HG03025 (cell line): Measurements from ENCODE around the gene ASF1B.
"Not testable (repeated sequence)": the region's sequence is repeated elsewhere in the genome, so short reads cannot be mapped to it uniquely, and the experiment has no call there.

Source experiments
- ATAC-seq: cut with Tn5 transposase; IDR thresholded peaks from one replicate; pipeline ENCODE4 v1.9.1; 2021; ENCODE audit warnings: mild to moderate bottlenecking, moderate library complexity; ENCODE audit not compliant: unreplicated experiment, low FRiP score

ASF1B gene

GRCh38 chr19:14160017-14160703 is 23.8 kb upstream of the ASF1B start:
- no peak for ATAC-seq

GRCh38 chr19:14159059-14159458 is 22.7 kb upstream of the ASF1B start:
- ATAC-seq: no peak

GRCh38 chr19:14158276-14159023 is 22.1 kb upstream of the ASF1B start:
- ATAC-seq: no peak

- ATAC-seq: no peak
Measured at GRCh38 chr19:14156971-14157717, 20.8 kb upstream of the ASF1B start.

DNA sequence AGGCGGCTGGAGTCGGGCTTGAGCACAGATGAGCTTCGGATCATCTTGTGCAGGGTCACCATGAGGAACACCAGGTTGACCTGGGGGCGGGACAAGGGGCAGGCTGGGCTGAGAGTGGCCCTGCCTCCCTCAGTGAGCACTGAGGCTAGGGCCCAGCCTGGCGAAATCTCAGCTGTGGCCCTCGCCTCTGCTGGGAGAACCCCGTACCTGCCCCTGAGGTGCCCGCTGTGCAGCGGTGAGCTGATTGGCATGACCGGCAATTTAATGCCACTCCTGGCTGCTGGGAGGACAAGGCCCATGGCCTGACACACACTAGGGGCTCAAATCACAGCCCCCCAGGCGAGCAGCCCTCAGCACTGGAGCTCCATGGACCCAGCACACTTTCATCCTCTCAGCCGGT is 19.7 kb upstream of the ASF1B start:
- ATAC-seq: no peak

GRCh38 chr19:14155371-14155770 is 19.0 kb upstream of the ASF1B start:
- no peak for ATAC-seq

GRCh38 chr19:14152713-14153112 is 16.3 kb upstream of the ASF1B start:
- no peak for ATAC-seq

DNA sequence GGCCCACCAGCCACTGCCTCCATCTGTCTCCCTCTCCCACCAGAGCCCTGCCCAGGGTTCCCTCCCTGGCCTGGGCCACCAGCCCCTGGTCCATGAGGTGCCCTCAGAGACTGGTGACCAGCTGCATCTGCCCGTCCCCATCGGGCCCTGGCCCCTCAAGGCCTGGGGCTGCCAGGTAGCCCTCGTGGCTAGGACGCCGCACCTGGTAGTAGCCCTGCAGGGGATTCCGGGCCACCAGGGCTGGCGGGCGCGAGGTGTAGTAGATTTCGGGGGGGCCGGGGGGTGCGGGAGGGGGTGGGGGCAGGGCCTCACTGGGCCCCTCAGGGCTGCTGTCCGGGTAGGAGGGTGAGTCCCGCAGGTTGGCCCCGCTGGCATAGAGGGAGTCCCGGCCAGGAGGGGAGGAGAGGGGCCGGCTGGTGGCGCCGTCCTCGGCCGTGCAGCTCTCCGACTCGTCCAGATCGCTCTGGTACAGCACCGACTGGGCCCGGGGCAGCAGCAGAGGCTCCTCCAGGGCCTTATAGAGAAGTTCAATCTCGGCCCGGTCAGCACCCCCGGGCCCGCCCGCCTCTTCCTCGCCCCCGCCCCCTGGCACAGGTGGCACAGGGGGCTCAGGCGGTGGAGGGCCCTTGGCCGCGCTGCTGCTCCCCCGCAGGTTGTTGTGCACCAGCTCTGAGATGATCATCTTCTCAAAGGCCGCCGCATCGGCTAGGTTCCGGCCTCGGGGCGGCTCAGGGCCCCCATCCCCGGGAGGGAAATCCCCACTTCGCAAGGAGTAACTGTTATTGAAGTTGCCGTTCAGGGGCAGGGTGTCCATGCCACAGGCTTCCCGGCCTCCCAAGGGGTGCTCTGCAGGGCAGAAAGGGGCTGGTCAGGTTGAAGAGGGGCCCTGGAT is 14.6 kb upstream of the ASF1B start:
- no peak for ATAC-seq

DNA sequence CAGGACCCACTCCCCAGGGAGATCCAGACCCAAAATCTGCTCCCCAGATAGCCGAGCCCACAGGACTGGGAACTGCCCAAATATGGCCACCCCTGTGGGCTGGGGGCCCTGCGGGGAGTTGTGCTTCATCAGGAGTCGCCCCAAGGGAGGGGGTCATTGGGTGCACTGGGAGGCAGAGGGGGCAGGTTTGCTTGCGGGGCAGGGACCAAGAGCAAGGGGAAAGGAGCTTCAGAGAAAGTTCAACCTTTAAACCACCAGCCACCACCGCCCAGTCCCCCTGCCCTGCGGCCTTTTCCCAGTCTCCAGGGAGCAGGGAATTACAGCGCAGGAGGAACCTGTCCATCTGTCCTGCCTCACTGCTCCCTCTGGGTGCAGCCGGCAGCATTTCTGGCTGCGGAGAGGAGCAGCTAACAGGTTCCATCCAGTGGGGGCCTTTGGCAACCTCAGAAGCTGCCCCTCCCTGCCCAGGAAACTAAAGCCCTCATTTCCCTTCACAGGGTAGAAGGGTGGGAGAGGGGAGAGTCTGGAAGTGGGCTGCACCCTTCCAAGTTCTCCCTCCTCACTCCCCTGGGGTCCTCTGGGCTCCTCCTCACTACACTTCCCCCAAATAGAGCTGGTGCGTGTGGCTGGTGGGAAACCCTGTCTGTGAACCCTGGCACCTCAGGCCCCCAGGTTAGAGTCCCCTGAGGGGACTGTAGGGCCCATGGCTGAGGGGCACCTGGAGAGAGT is 13.8 kb upstream of the ASF1B start:
- no peak for ATAC-seq

- no peak for ATAC-seq
Measured at GRCh38 chr19:14149509-14149994, 13.2 kb upstream of the ASF1B start.

GRCh38 chr19:14148751-14149410 is 12.5 kb upstream of the ASF1B start:
- no peak for ATAC-seq

GRCh38 chr19:14147797-14148605 is 11.6 kb upstream of the ASF1B start:
- ATAC-seq: no peak

GRCh38 chr19:14146789-14147216 is 10.4 kb upstream of the ASF1B start:
- ATAC-seq: no peak

- not testable (repeated sequence) for ATAC-seq
Measured at GRCh38 chr19:14146169-14146568, 9.8 kb upstream of the ASF1B start.

- no peak for ATAC-seq
Measured at GRCh38 chr19:14145381-14145780, 9.0 kb upstream of the ASF1B start.

DNA sequence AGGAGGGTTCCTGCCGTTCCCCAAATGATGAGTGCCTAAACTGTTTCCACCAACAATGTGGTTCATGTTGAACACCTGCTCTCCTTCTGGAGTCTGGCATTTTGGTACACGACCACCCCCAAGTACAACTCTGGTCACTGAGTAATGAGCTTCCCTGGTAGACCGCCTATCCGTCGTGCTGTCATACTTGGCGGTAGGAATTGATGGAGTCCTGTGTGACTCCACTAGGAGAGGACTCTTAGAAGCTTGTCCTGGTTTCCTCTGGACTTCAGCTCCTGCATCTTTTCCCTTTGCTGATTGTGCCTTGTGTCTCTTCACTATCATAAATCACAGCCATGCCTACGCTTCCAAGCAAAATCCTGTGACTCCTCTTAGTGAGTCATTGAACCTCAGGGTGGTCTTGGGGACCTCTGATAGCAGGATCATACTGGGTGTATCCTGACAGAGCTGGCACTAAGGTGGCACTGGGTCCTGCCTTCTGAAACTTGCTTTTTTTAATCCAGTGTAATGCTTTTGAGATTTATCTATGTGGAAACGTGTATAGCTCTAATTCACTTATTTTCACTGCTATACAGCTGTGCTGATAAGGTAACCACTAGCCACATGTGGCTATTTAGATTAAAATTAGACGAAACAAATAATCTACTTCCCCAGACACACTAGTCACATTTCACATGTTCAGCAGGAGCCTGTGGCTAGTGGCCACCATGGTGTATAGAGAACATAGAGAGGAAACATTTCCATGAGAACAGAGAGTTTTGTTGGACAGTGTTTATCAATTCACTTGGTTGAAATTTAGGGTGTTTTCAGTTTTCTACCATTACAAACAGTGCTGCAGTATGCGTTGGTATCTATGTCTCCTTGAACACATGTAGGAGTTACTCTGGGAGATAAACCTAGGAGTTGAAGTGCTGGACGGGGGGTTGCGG is 6.1 kb upstream of the ASF1B start:
- no peak for ATAC-seq

- no peak for ATAC-seq
Measured at GRCh38 chr19:14141041-14141440, 4.7 kb upstream of the ASF1B start.
